HCT116 (cell line): ENCODE measurements around the gene ZFP3. TPM values are rescaled to one million over a fixed set of nuclear protein-coding genes. Genes with fewer than 3 reads are reported as not detected.

ENCODE experiments used
- ATAC-seq: fragments of 200-7000 bp; cut with Tn5 transposase; 2 replicates; pipeline ENCODE4 v1.9.1; 2020; ENCODE audit warnings: mild to moderate bottlenecking, moderate library complexity
- BruUV-seq: library from RNA; stranded (reverse); fragments of 400-500 nt; replicated peaks from 2 replicates; lab custom pipeline; 2021; lab: Mats Ljungman, UMichigan
- CTCF ChIA-PET: fragments of 300-600 bp; sonication (Branson Sonifier 250); formaldehyde crosslinking; loops from one replicate; lab custom pipeline; 2021; ENCODE audit warnings: antibody characterized with exemption; lab: Charles Lee
- POLR2A ChIA-PET: fragments of 300-600, 350-600 bp; sonication (Branson Sonifier 250); formaldehyde crosslinking; loops from one replicate; lab custom pipeline; 2021; ENCODE audit warnings: antibody characterized with exemption; lab: Charles Lee
- RAD21 ChIA-PET, 2 experiments: fragments of 300-600 bp; sonication (Branson Sonifier 250); formaldehyde crosslinking; loops; one replicate each; lab custom pipeline; 2023; ENCODE audit warnings: low total read pairs in 2 of 2; ENCODE audit not compliant: uncharacterized antibody in 2 of 2, unreplicated experiment in 2 of 2, low non-redundant PET in 1 of 2; lab: Charles Lee
- DNase-seq: peaks from one replicate; pipeline ENCODE4 v3.0.0-alpha.2; 2010; ENCODE audit warnings: low read depth, low spot score
- H2AFZ ChIP-seq: fragments of 200-600 bp; shearing (Covaris generic), sonication (generic); 2 replicates; pipeline ENCODE4 v1.6.1; 2017; ENCODE audit warnings: low read depth, mixed run types, mixed read lengths, antibody characterized with exemption, low read length; ENCODE audit not compliant: poor library complexity, severe bottlenecking
- H3K27ac ChIP-seq: 2 replicates; pipeline ENCODE4 v1.5.1; 2012; ENCODE audit warnings: low read depth, low read length
- H3K27me3 ChIP-seq: fragments of 200-600 bp; sonication (generic); 2 replicates; pipeline ENCODE4 v1.6.1; 2016; ENCODE audit warnings: mixed run types, low read length, mixed read lengths; ENCODE audit not compliant: insufficient read depth
- H3K36me3 ChIP-seq, 2 experiments: fragments of 200-500 bp in 1 of 2; fragments of 200-600 bp in 1 of 2; sonication (Bioruptor generic) in 1 of 2; sonication (generic) in 1 of 2; 2 replicates each; pipeline versions ENCODE4 v1.5.1 to v1.6.1; 2014 to 2016; ENCODE audit warnings: low read length in 2 of 2, inconsistent platforms in 1 of 2, mixed read lengths in 1 of 2, mixed run types in 1 of 2; ENCODE audit not compliant: insufficient read depth in 2 of 2, control insufficient read depth in 1 of 2
- H3K4me1 ChIP-seq, 2 experiments: fragments of 200-600 bp in 1 of 2; sonication (generic) in 1 of 2; 2 replicates each; pipeline versions ENCODE4 v1.5.1 to v1.6.1; 2012 to 2017; ENCODE audit warnings: low read length in 2 of 2, inconsistent platforms in 1 of 2, mild to moderate bottlenecking in 1 of 2, mixed read lengths in 1 of 2, mixed run types in 1 of 2, moderate library complexity in 1 of 2; ENCODE audit not compliant: insufficient read depth in 2 of 2, control insufficient read depth in 1 of 2
- H3K4me2 ChIP-seq: fragments of 200-600 bp; sonication (generic); 2 replicates; pipeline ENCODE4 v1.6.1; 2017; ENCODE audit warnings: mixed run types, low read length, mixed read lengths
- H3K4me3 ChIP-seq, 2 experiments: fragments of 200-600 bp in 1 of 2; sonication (generic) in 1 of 2; replicated peaks in 1 of 2; 2 replicates each; pipeline ENCODE4 v1.5.1; 2011 to 2016; ENCODE audit warnings: low read length in 2 of 2, control low read depth in 1 of 2, low read depth in 1 of 2, mild to moderate bottlenecking in 1 of 2, mixed read lengths in 1 of 2, mixed run types in 1 of 2
- H3K79me2 ChIP-seq: fragments of 200-600 bp; sonication (generic); 2 replicates; pipeline ENCODE4 v1.6.1; 2017; ENCODE audit warnings: mild to moderate bottlenecking, mixed run types, low read length, moderate library complexity, mixed read lengths; ENCODE audit not compliant: insufficient read depth
- H3K9ac ChIP-seq: fragments of 200-600 bp; sonication (generic); 2 replicates; pipeline ENCODE4 v1.6.1; 2016; ENCODE audit warnings: low read length, mixed read lengths
- H3K9me2 ChIP-seq: fragments of 200-600 bp; sonication (generic), shearing (Covaris generic); 2 replicates; pipeline ENCODE4 v1.6.1; 2017; ENCODE audit warnings: mixed run types, mild to moderate bottlenecking, moderate library complexity; ENCODE audit not compliant: insufficient read depth
- H3K9me3 ChIP-seq, 2 experiments: fragments of 200-500 bp in 1 of 2; fragments of 200-600 bp in 1 of 2; sonication (Bioruptor generic) in 1 of 2; sonication (generic) in 1 of 2; 2 replicates each; pipeline ENCODE4 v1.6.1; 2014 to 2017; ENCODE audit warnings: low read length in 2 of 2, mixed read lengths in 2 of 2, inconsistent platforms in 1 of 2, low read depth in 1 of 2, mild to moderate bottlenecking in 1 of 2, mixed run types in 1 of 2, moderate library complexity in 1 of 2; ENCODE audit not compliant: control insufficient read depth in 1 of 2, insufficient read depth in 1 of 2
- H4K20me1 ChIP-seq: fragments of 200-600 bp; sonication (generic), shearing (Covaris generic); 2 replicates; pipeline ENCODE4 v1.6.1; 2017; ENCODE audit warnings: mixed run types, mild to moderate bottlenecking, moderate library complexity; ENCODE audit not compliant: insufficient read depth
- ATF3 ChIP-seq: IDR thresholded peaks from 2 replicates; pipeline ENCODE4 v1.6.1; 2012
- CEBPB ChIP-seq: IDR thresholded peaks from 2 replicates; pipeline ENCODE4 v1.6.1; 2012; ENCODE audit warnings: low read depth
- ELF1 ChIP-seq: IDR thresholded peaks from 2 replicates; pipeline ENCODE4 v1.6.1; 2012; ENCODE audit warnings: low read depth, borderline replicate concordance
- EZH2 ChIP-seq: fragments of 200-600 bp; sonication (generic); IDR thresholded peaks from 2 replicates; pipeline ENCODE4 v1.6.1; 2017; ENCODE audit warnings: antibody characterized with exemption, mixed run types
- EZH2phosphoT487 ChIP-seq: fragments of 200-600 bp; IDR thresholded peaks from 2 replicates; pipeline ENCODE4 v1.6.1; 2018; ENCODE audit warnings: antibody characterized with exemption, borderline replicate concordance
- FOSL1 ChIP-seq: IDR thresholded peaks from 2 replicates; pipeline ENCODE4 v1.6.1; 2012; ENCODE audit warnings: low read depth
- JUND ChIP-seq: IDR thresholded peaks from 2 replicates; pipeline ENCODE4 v1.6.1; 2012
- POLR2A ChIP-seq: IDR thresholded peaks from 2 replicates; pipeline ENCODE4 v1.7.0; 2011; ENCODE audit warnings: borderline replicate concordance; ENCODE audit not compliant: insufficient read depth, insufficient read length; ENCODE audit errors: extremely low read depth
- POLR2AphosphoS5 ChIP-seq: IDR thresholded peaks from 2 replicates; pipeline ENCODE4 v1.6.1; 2011; ENCODE audit warnings: mild to moderate bottlenecking, low read depth, low read length, moderate library complexity
- RAD21 ChIP-seq: IDR thresholded peaks from 2 replicates; pipeline ENCODE4 v1.6.1; 2012; ENCODE audit warnings: low read depth, mild to moderate bottlenecking
- SIN3A ChIP-seq: IDR thresholded peaks from 2 replicates; pipeline ENCODE4 v1.6.1; 2012; ENCODE audit warnings: low read depth
- SP1 ChIP-seq: IDR thresholded peaks from 2 replicates; pipeline ENCODE4 v1.6.1; 2012; ENCODE audit warnings: low read depth
- SRF ChIP-seq: IDR thresholded peaks from 2 replicates; pipeline ENCODE4 v1.6.1; 2012; ENCODE audit warnings: low read depth
- YY1 ChIP-seq: IDR thresholded peaks from 2 replicates; pipeline ENCODE4 v1.6.1; 2011; ENCODE audit warnings: low read length, low read depth, moderate library complexity, mild to moderate bottlenecking; ENCODE audit not compliant: insufficient replicate concordance; ENCODE audit errors: extremely low read depth
- ZFX ChIP-seq: fragments of 450-650 bp; IDR thresholded peaks from 2 replicates; pipeline ENCODE4 v1.6.1; 2017
- ZNF274 ChIP-seq: fragments of 200-500 bp; sonication (Bioruptor generic); IDR thresholded peaks from 2 replicates; pipeline ENCODE4 v1.6.1; 2014; ENCODE audit warnings: mild to moderate bottlenecking, low read depth, low read length, inconsistent platforms
- intact Hi-C: fragments of 100-400 bp; cut with micrococcal nuclease; formaldehyde crosslinking; loops from 2 replicates; pipeline ENCODE4 v1.10.0; 2022
- total RNA-seq: library from RNA; stranded (reverse); gene quantifications from one replicate; pipeline ENCODE4 v1.2.1, GENCODE V29; 2021; ENCODE audit not compliant: unreplicated experiment
- TF ChIP-seq, protein P1 (sequence below): IDR thresholded peaks from 2 replicates; pipeline ENCODE4 v1.6.1; 2011; ENCODE audit warnings: mild to moderate bottlenecking, low read length, moderate library complexity; ENCODE audit not compliant: insufficient replicate concordance; ENCODE audit errors: extremely low read depth
- TF ChIP-seq, protein P2 (sequence below): IDR thresholded peaks from 2 replicates; pipeline ENCODE4 v1.6.1; 2012; ENCODE audit warnings: low read depth
- TF ChIP-seq, protein P3 (sequence below): IDR thresholded peaks from 2 replicates; pipeline ENCODE4 v1.6.1; 2012

The ZFP3 gene
- total RNA-seq, 1 experiment from 2014 or later, result 0.05 TPM

GRCh38 chr17:5126719-5127488 is 48.6 kb downstream of the ZFP3 start:
- intact Hi-C loops, result no loop called here
- ChIA-PET POLR2A (no interaction called here), CTCF (no interaction called here), RAD21 (no interaction called here)
- Histone ChIP-seq H3K9ac (no peak overlapping the region), H3K9me2 (no peaks in the 10 kb centered on the region), H3K4me1 (no peaks in the 10 kb centered on the region), H3K27ac (no peak overlapping the region), H3K79me2 (no peaks in the 10 kb centered on the region), H3K9me3 (no peaks in the 10 kb centered on the region), H2AFZ (no peak overlapping the region), H3K4me2 (no peak overlapping the region), H4K20me1 (no peaks in the 10 kb centered on the region), H3K36me3 (no peaks in the 10 kb centered on the region), H3K27me3 (no peaks in the 10 kb centered on the region)
- no TSS peak for BruUV-seq
- DNase-seq (no peak), ATAC-seq (no peak)
- no peak for TF ChIP-seq SP1
- TF ChIP-seq EZH2, result no peak
- TF ChIP-seq ZNF274, result no peak
- TF ChIP-seq, protein P1, sequence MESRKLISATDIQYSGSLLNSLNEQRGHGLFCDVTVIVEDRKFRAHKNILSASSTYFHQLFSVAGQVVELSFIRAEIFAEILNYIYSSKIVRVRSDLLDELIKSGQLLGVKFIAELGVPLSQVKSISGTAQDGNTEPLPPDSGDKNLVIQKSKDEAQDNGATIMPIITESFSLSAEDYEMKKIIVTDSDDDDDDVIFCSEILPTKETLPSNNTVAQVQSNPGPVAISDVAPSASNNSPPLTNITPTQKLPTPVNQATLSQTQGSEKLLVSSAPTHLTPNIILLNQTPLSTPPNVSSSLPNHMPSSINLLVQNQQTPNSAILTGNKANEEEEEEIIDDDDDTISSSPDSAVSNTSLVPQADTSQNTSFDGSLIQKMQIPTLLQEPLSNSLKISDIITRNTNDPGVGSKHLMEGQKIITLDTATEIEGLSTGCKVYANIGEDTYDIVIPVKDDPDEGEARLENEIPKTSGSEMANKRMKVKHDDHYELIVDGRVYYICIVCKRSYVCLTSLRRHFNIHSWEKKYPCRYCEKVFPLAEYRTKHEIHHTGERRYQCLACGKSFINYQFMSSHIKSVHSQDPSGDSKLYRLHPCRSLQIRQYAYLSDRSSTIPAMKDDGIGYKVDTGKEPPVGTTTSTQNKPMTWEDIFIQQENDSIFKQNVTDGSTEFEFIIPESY, result no peak
- no peak for TF ChIP-seq YY1
- TF ChIP-seq, protein P2, sequence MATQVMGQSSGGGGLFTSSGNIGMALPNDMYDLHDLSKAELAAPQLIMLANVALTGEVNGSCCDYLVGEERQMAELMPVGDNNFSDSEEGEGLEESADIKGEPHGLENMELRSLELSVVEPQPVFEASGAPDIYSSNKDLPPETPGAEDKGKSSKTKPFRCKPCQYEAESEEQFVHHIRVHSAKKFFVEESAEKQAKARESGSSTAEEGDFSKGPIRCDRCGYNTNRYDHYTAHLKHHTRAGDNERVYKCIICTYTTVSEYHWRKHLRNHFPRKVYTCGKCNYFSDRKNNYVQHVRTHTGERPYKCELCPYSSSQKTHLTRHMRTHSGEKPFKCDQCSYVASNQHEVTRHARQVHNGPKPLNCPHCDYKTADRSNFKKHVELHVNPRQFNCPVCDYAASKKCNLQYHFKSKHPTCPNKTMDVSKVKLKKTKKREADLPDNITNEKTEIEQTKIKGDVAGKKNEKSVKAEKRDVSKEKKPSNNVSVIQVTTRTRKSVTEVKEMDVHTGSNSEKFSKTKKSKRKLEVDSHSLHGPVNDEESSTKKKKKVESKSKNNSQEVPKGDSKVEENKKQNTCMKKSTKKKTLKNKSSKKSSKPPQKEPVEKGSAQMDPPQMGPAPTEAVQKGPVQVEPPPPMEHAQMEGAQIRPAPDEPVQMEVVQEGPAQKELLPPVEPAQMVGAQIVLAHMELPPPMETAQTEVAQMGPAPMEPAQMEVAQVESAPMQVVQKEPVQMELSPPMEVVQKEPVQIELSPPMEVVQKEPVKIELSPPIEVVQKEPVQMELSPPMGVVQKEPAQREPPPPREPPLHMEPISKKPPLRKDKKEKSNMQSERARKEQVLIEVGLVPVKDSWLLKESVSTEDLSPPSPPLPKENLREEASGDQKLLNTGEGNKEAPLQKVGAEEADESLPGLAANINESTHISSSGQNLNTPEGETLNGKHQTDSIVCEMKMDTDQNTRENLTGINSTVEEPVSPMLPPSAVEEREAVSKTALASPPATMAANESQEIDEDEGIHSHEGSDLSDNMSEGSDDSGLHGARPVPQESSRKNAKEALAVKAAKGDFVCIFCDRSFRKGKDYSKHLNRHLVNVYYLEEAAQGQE, result no peak
- no peak for TF ChIP-seq POLR2A
- TF ChIP-seq JUND, result no peak
- no peak for TF ChIP-seq RAD21
- no peak for TF ChIP-seq ELF1
- TF ChIP-seq ZFX, result no peak
- TF ChIP-seq EZH2phosphoT487, result no peak
- TF ChIP-seq FOSL1, result no peak
- no peak for TF ChIP-seq POLR2AphosphoS5
- TF ChIP-seq, protein P3, sequence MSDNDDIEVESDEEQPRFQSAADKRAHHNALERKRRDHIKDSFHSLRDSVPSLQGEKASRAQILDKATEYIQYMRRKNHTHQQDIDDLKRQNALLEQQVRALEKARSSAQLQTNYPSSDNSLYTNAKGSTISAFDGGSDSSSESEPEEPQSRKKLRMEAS, result no peak
- TF ChIP-seq SIN3A, result no peak
- TF ChIP-seq ATF3, result no peak
- no peak for TF ChIP-seq CEBPB
- no peak for TF ChIP-seq SRF
- TF ChIP-seq, all 23 proteins: peak for 0
- H3K4me3 ChIP-seq, result no peak overlapping the region
